Mesodermal cell (in vitro differentiated cells): ENCODE measurements around the gene TCF20.
A peak's percentile ranks its signal among the peaks of the same experiment; 100 is the strongest.

Source experiments
- H3K27ac ChIP-seq: 2 replicates; pipeline ENCODE4 v1.7.0; 2013; ENCODE audit warnings: mild to moderate bottlenecking, low read depth, low read length, moderate library complexity; ENCODE audit not compliant: severe bottlenecking
- H3K36me3 ChIP-seq: 2 replicates; pipeline ENCODE4 v1.7.1; 2013; ENCODE audit warnings: mild to moderate bottlenecking, low read length, moderate library complexity; ENCODE audit not compliant: control insufficient read depth, insufficient read depth
- H3K4me1 ChIP-seq: one replicate; pipeline ENCODE4 v1.7.1; 2013; ENCODE audit warnings: mild to moderate bottlenecking, low read length; ENCODE audit not compliant: insufficient read depth, control insufficient read depth, poor library complexity, severe bottlenecking
- H3K4me3 ChIP-seq: 2 replicates; pipeline ENCODE4 v1.7.0; 2013; ENCODE audit warnings: low read length, control low read depth, mild to moderate bottlenecking; ENCODE audit not compliant: insufficient read depth, poor library complexity, severe bottlenecking; ENCODE audit errors: extremely low read depth
- H3K9me3 ChIP-seq: 2 replicates; pipeline ENCODE4 v1.7.1; 2013; ENCODE audit warnings: mild to moderate bottlenecking, low read length, moderate library complexity; ENCODE audit not compliant: control insufficient read depth
- WGBS, 2 experiments: methylation state at CpG; one replicate each; pipeline ENCODE4 v1.1.5; 2013; ENCODE audit warnings: missing lambda C conversion rate in 2 of 2; ENCODE audit not compliant: insufficient coverage in 2 of 2; 5-methylcytosine and 5-hydroxymethylcytosine counted together

The TCF20 gene

DNA sequence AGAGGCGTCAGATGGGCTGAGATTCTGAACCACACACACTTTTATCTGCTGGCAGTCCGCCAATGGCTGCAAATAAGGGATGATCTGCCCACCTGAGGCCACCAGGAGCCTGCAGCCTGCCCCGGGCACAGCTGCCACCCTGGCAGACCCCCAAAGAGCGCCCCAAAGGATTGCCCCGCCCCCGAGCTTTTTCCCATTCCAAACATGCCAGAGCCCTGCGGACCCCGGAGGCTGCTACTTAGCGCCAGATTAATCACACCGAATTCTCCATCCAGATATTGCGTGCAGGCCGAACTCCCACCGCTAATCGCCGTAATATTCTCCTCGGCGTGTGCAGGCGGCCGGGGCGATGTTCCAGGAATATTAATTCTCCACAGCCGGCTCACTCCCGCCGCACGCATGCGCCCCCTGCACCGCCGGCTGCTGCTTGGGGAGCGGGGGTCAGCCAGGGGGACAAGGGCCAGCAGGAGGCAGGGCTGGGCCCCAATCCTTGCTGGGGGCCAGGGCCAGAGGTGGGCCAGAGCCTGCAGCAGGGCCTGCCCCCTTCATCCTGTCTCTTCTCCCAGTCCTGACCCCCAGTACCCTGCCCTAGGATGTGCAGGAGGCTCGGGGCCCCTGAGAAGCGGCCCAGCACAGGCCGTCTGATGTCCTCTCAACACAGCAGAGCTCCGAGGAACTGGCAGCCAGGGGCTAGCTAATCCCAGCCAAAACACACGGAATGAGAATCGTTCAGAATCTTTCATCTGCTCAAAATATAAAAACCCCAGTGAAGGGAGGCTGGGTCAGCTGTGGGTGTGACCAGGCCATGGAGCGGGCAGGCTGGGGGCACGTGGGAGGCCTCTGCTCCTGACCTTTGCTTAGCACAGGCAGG, 19.5 kb upstream of the TCF20 start:
- Histone ChIP-seq H3K36me3 (no peaks in the 10 kb centered on the region), H3K27ac (no peak overlapping the region), H3K9me3 (no peaks in the 10 kb centered on the region), H3K4me1 (no peaks in the 10 kb centered on the region), H3K4me3 (no peak overlapping the region)
- 89% methylated on average over 25 to 36 of the region's 36 CpGs for WGBS, 2 experiments

DNA sequence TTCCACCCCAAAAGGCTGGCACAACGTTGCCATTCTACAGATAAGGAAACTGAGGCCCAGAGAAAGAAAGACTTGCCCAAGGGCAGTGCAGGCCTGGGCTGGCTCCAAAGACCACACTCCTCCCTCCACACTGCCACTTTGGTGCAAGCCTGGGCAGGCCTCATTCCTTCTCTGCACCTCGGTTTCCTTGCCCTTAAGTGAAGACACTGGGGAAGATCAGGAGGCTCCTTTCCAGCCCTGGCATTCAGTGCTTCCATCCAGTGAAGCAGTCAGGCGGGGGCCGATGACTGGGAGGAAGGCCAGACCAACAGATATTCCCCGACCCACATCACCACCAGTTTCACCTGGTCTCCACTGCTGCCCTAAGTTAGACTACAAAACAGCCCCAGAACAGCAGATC, 18.3 kb upstream of the TCF20 start:
- H3K4me3 ChIP-seq = no peak overlapping the region
- no peak overlapping the region for H3K27ac ChIP-seq
- WGBS, 2 experiments = 83 to 92% methylated on average over 5 of the region's 5 CpGs
- H3K4me1 ChIP-seq = no peaks in the 10 kb centered on the region
- H3K36me3 ChIP-seq = no peaks in the 10 kb centered on the region
- H3K9me3 ChIP-seq = no peaks in the 10 kb centered on the region

DNA sequence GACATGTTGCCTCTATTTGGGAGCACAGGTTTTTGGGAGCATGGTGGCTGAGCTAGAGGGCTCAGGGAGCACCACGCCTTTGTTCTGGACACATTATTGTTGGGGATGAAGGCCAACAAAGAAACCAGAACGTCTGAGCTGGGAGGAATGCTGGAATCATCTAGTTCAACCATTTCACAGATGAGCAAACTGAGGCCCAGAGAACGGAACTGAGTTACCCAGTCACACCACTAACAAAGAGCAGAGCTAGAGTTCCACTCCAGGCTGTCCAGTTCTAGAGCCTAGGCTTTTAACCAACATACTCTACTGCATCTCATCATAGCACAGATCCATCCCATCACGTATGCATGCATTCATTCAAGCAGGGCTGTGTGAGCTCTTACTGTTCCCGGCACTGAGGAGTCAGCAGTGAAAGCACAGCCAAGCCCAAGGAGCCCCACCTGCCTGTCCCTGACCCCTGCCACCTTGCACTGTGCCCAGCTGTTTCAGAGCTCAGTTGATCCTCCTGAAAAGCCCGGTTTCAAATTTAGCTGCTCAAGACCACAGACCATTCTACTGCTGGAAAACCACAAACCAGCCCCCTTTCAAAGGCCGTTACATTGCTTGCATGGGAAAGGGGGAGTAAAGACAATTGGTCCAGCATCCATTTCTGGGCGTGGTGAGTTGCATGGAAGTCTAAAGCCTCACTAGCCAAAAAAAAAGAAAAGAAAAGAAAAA, 16.9 kb upstream of the TCF20 start:
- H3K4me1 ChIP-seq = peaks cover 10% of the 10 kb centered on the region
- no peak overlapping the region for H3K27ac ChIP-seq
- no peaks in the 10 kb centered on the region for H3K9me3 ChIP-seq
- no peaks in the 10 kb centered on the region for H3K36me3 ChIP-seq
- WGBS, 2 experiments = 67 to 68% methylated on average over 6 of the region's 8 CpGs
- H3K4me3 ChIP-seq = no peak overlapping the region

- H3K4me1 ChIP-seq = peaks cover 11% of the 10 kb centered on the region
- 87 to 91% methylated on average over 3 of the region's 3 CpGs for WGBS, 2 experiments
These were observed 15.8 kb upstream of the TCF20 start for GRCh38 chr22:42286205-42286604.

DNA sequence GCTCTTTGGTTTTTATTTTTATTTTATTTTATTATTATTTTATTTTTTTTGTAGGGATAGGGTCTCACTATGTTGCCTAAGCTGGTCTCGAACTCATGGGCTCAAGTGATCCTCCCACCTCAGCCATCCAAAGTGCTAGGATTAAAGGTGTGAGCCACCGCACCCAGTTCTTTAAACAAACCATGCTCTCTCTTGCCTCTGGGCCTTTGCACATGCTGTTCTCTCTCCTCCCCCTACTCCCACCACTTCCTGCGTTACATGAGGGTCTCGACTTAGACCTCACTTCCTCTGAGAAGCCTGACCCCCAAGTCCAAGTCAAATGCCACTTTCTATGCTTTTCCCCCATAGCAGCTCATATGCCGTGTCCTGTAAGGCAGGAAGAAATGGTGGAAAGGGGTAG, 15.2 kb upstream of the TCF20 start:
- H3K27ac ChIP-seq = no peak overlapping the region
- H3K36me3 ChIP-seq = no peaks in the 10 kb centered on the region
- 100% methylated on average over 2 to 3 of the region's 5 CpGs for WGBS, 2 experiments
- H3K4me3 ChIP-seq = no peak overlapping the region
- H3K4me1 ChIP-seq = peaks cover 11% of the 10 kb centered on the region
- no peaks in the 10 kb centered on the region for H3K9me3 ChIP-seq

More at GRCh38 chr22:42286205-42286604, 15.8 kb upstream of the TCF20 start:
- no peak overlapping the region for H3K27ac ChIP-seq
- H3K4me3 ChIP-seq = no peak overlapping the region
- no peaks in the 10 kb centered on the region for H3K9me3 ChIP-seq
- H3K36me3 ChIP-seq = no peaks in the 10 kb centered on the region

DNA sequence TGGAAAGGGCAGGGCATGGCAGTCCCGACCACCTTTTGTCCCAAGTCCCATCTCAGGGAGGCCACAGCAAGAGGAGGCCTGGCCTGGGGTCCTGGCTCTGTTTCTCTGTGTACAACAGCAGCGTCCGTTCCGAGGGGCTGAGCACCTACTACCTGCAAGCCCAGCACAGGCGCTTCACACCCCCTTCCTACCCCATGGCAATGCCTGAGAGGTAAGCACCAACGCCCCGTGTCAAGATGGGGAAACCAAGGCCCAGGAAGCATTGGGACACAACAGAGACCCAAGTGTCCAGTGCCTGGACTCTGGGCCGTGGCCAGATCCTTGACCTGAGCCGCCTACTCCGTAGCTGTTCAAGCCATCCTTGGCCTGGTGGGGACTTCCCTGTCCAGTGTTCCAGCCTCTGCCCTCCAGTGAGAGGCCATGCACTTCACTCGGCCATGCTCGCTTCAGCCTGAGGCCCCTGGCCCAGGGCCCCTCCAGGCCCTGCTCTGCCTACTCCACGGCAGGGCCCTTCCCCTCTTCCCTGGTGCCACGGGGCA, 14.3 kb upstream of the TCF20 start:
- H3K4me1 ChIP-seq = peaks cover 11% of the 10 kb centered on the region
- no peak overlapping the region for H3K4me3 ChIP-seq
- H3K36me3 ChIP-seq = no peaks in the 10 kb centered on the region
- no peak overlapping the region for H3K27ac ChIP-seq
- 94 to 96% methylated on average over 11 to 14 of the region's 14 CpGs for WGBS, 2 experiments
- no peaks in the 10 kb centered on the region for H3K9me3 ChIP-seq

DNA sequence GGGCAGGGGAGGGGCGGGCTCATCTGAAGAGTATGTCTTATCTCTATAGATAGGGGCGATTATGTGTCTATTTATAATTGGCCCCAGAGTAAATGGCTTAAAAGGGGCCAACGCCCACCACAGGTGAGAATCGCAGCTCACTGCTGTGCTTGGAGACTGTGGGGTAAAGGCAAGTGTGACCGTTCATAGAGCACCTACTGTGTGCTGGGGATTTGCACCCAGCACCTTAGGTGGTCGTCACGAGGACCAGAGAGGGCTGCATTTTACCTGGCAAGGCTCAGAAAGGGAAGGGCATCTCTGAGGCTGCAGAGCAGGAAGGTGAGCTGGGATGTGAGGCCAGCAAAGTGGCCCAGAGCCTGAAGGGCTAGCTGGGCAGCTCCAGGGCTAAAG, 13.7 kb upstream of the TCF20 start:
- Histone ChIP-seq H3K4me3 (no peak overlapping the region), H3K27ac (no peak overlapping the region), H3K4me1 (peaks cover 11% of the 10 kb centered on the region), H3K9me3 (no peaks in the 10 kb centered on the region), H3K36me3 (no peaks in the 10 kb centered on the region)
- 73 to 79% methylated on average over 7 of the region's 7 CpGs for WGBS, 2 experiments

- H3K4me1 ChIP-seq = peaks cover 11% of the 10 kb centered on the region
- 4 to 6% methylated on average over 45 to 64 of the region's 72 CpGs for WGBS, 2 experiments
- peak overlapping the region; percentile 45 for H3K27ac ChIP-seq
- H3K4me3 ChIP-seq = peak overlapping the region; percentile 30
- no peaks in the 10 kb centered on the region for H3K9me3 ChIP-seq
- no peaks in the 10 kb centered on the region for H3K36me3 ChIP-seq
These were observed 13.1 kb upstream of the TCF20 start for GRCh38 chr22:42283278-42284201.

DNA sequence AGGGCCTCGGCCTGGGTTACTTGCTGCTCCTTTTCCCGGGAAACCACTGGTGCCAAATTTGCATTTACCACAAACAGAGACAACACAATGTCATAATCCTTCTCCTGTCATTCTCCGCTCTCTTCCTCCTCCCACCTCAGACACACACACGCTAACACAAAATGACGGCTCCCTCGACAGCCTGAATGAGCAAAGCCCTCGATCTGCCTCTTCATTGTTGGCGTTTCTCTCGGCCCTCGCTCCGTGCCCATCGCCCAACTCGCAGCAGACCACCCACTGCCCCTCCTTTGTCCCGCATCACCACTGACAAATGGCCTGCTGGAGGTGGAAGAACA, 12.5 kb upstream of the TCF20 start:
- H3K36me3 ChIP-seq = no peaks in the 10 kb centered on the region
- H3K4me3 ChIP-seq = peak overlapping the region; percentile 30
- peak overlapping the region; percentile 45 for H3K27ac ChIP-seq
- no peaks in the 10 kb centered on the region for H3K9me3 ChIP-seq
- peaks cover 11% of the 10 kb centered on the region for H3K4me1 ChIP-seq
- 9 to 17% methylated on average over 11 of the region's 14 CpGs for WGBS, 2 experiments

- H3K9me3 ChIP-seq = no peaks in the 10 kb centered on the region
- peak overlapping the region; percentile 45 for H3K27ac ChIP-seq
- H3K36me3 ChIP-seq = no peaks in the 10 kb centered on the region
- peak overlapping the region; percentile 30 for H3K4me3 ChIP-seq
- H3K4me1 ChIP-seq = peaks cover 11% of the 10 kb centered on the region
- WGBS, 2 experiments = 53% methylated on average over 21 of the region's 22 CpGs
These were observed 11.9 kb upstream of the TCF20 start for GRCh38 chr22:42282252-42282942.
